ENCODE data around the gene MAB21L3.
A peak's percentile ranks its signal among the peaks of the same experiment; 100 is the strongest.
"Not testable (repeated sequence)": the region's sequence is repeated elsewhere in the genome, so short reads cannot be mapped to it uniquely, and the experiment has no call there.

Gene MAB21L3

DNA sequence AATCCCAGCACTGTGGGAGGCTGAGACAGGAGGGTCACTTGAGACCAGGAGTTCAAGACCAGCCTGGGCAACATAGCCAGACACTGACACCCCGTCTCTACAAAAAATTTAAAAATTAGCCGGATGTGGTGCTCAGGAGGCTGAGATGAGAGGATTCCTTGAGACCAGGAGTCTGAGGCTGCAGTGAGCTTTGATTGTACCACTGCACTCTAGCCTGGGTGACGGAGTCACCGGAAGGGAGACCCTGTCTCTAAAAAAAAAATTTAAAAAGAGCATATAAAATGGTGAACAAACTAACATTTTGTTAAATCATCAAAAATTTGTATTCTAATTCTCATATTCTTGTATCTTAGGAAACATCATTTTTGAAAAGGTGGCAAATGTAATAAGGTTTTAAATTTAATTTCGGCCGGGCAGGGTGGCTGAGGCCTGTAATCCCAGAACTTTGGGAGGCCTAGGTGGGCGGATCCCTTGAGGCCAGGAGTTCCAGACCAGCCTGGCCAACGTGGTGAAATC, 27.1 kb downstream of the MAB21L3 start:
- no peak for DNase-seq

DNA sequence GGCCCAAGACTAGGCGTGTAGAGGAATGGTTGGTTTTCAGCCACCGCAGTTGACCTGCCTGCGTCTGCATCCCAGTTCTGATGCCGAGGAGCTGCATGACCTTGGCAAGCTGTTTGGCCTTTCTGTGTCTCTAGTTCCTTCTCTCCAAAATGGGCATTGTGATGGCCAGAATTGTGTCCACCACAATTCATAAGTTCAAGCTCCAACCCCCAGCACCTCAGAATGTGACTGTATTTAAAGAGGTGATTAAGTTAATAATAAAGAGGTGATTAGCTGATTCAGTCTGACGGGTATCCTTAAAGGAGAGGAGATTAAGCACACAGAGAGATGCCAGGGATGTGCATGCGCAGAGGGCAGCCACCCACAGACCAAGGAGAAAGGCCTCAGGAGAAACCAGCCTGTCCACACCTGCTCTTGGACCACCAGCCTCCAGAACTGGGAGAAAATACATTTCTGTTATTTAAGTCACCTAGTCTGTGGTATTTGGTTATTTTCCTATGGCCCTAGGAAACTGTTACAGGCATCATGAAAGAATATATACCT, 28.5 kb downstream of the MAB21L3 start:
- DNase-seq: no peak

DNA sequence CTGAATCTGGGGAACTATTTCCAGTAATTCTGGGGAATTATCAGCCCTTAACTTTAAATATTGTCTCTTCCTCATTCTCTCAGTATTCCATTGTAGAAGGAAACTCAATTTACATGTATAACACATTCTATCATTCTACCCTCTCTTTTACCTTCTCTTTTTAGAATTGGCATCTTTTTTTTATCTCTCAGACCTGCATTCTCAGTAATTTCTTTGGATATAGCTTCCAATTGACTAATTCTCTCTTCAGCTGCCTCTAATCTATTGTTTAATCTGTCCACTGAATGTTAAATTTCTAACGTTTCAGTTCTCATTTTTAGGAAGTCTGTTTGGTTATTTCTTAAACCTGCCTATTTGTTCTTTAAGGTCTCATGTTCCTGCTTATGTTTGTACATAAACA, 33.0 kb downstream of the MAB21L3 start:
- no peak for DNase-seq

- not testable (repeated sequence) for DNase-seq
These were observed 35.4 kb downstream of the MAB21L3 start for GRCh38 chr1:116146447-116147113.

GRCh38 chr1:116147114-116147510, 35.9 kb downstream of the MAB21L3 start:
- DNase-seq: no peak

- DNase-seq: peak; percentile 15 to 68
These were observed 36.8 kb downstream of the MAB21L3 start for GRCh38 chr1:116147972-116148371.

- no peak for DNase-seq
These were observed 37.8 kb downstream of the MAB21L3 start for GRCh38 chr1:116148967-116149366.

GRCh38 chr1:116150368-116150767, 39.2 kb downstream of the MAB21L3 start:
- DNase-seq: no peak

- DNase-seq: peak; percentile 74 to 95
These were observed 40.8 kb downstream of the MAB21L3 start for GRCh38 chr1:116151739-116152576.

DNA sequence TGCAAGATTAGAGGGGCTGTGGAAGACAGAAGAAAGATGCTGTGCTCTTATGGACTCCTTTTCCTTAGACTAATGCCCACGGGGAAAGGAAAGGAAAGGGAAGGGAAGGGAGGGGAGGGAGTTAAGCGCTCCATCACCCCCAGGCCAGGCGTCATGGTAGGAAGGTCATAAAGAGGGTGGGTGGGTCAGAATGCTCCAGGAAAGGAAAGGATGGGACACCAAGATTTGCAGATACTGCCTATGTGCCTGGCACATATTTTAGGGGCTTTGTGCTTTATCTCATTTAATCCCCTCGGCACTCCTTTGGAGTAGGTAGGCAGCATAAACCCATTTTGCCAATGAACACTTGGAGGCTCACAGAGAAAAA, 41.4 kb downstream of the MAB21L3 start:
- no peak for DNase-seq

DNA sequence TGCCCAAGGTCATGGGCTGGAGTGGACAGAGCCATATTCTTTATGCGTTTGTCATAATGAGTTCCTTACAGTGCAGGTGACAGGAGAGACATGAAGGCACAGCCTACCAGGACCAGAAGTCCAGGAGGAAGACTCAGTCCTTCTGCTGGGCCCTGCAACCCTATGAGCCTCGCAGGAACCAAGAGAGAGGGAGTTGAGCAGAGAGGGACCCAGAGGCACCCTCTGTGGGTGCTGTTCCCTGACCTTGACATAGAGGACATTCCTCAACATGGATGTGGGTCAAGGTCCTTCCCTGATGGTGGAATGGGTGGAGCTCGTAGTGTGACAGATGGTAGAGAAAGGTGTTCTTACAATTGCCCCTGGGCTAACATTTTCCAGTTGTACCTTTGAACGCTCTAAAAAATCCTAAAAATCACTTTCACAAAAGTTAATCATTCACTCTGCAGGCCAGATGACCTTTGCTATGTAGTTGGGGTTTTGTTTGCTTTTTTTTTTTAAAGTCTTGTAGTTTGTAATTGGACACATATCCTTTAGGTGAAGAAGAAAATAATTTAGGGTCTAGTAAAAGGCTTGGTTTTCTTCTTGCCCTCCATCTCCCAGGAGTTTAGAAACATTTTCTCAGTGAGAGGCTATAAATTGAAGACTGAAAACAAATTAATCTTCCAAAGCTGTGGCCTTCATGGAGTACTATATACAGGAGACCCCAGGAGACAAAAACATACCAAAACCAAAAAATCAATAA, 41.9 kb downstream of the MAB21L3 start:
- no peak for DNase-seq

DNA sequence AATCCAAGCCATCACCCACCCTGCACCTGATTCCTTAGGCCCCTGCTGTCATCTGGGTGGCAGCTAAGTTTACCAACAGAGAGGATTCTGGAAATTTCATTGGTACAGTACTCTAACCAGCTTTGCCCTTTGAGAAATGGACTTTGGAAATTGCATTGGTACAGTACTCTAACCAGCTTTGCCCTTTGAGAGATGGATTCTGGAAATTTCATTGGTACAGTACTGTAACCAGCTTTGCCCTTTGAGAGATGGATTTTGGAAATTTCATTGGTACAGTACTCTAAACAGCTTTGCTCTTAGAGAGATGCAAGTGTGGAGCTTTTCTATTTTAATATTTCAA, 42.5 kb downstream of the MAB21L3 start:
- no peak for DNase-seq

- DNase-seq: no peak
These were observed 43.3 kb downstream of the MAB21L3 start for GRCh38 chr1:116154536-116154935.

GRCh38 chr1:116157096-116157495, 45.9 kb downstream of the MAB21L3 start:
- no peak for DNase-seq

GRCh38 chr1:116159177-116159576, 48.0 kb downstream of the MAB21L3 start:
- no peak for DNase-seq

- DNase-seq: no peak
These were observed 48.4 kb downstream of the MAB21L3 start for GRCh38 chr1:116159611-116160010.

DNA sequence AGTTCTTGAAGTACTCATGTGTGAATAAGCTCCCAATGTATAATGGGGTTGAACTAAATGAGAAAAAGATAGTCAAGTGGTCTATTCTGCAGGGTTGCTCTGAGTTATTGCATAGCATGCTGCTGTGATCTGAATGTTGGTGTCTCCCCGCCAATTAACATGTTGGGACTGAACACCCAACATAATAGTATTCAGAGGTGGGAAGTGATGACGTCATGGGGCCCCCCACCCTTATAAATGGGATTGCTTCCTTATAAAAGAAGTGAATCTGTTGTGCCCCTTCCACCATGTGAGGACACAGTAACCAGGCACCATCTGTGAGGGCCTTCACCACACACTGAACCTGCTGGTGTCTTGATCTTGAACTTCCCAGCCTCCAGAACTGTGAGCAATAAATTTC, 50.2 kb downstream of the MAB21L3 start:
- DNase-seq: no peak

GRCh38 chr1:116161877-116162390, 50.7 kb downstream of the MAB21L3 start:
- DNase-seq: no peak

DNA sequence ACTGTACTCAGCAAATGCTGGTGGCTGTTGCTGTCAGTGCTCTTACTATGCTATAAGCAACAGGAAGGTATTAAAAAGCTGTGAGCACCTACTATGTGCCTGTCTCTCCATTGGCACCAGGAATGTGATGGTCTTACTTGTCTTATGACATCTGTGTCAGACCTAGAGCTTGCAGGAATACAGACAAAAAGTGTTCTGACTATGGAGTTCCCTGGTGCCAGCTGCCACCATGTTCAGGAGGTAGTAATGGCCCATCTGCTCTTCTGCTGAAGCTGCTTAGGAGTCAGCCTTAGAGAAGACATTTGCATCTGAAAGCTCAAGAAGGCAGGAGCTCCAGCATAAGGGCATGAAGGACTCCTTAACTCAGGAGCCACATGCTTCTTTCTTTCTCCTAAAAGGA, 52.3 kb downstream of the MAB21L3 start:
- no peak for DNase-seq

DNA sequence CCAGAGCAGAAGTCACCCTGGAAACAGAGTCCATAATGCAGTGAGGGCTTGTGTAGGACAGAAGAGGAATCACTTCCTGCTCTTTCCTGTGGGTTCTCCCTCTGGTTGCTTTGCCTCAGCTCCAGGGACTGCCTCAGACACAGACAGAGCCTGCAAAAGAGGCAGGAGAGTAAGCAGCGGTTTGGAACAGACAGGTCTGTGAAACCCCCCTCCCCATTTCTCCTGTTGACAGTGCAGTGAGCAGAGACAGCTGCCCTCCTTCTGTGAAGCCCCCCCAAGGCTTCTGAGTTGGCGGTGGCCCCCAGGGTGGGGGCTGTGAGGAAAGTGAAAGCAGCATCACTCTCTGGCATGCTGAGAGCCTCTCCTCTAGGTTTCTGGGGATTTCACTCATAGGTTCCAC, 53.0 kb downstream of the MAB21L3 start:
- DNase-seq: peak; percentile 42 to 62

GRCh38 chr1:116164604-116165368, 53.6 kb downstream of the MAB21L3 start:
- peak in 1 of 2 experiments; percentile 57 for DNase-seq

DNA sequence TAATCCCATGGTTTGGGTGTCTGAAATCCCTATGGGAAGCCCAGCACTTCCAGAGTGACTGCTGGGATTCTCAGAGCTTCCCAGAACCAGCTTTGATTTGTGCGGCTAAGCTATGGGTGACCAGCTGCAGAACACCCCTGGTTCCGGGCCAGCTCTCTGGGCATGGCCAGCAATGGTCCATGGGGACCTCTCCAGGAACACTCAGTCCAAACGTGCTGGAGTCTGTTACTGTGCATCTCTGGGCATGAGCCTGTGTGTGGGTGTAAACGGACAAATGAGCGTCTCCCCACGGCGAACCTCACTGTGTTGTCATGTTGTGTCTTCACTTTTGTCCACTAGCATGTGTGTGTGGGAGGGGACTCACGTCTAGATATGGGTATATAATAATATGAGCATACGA, 54.4 kb downstream of the MAB21L3 start:
- no peak for DNase-seq

All from NCI-H526 (cell line).